Prostate gland (tissue), 2 donors: Measurements from ENCODE around the gene PFN1. TPM values are rescaled to one million over a fixed set of nuclear protein-coding genes. Genes with fewer than 3 reads are reported as not detected.

ENCODE experiments used
- DNase-seq: peaks from one replicate; pipeline ENCODE4 v3.0.0-alpha.2; 2019; ENCODE audit warnings: low spot score
- H3K27ac ChIP-seq, 2 donors: fragments of 200-600 bp; sonication (generic); 2 replicates each; pipeline ENCODE4 v1.5.1; 2017 to 2019
- H3K27me3 ChIP-seq: fragments of 200-600 bp; sonication (generic); replicated peaks from 2 replicates; pipeline ENCODE4 v1.5.1; 2019; ENCODE audit not compliant: insufficient read depth
- H3K36me3 ChIP-seq, 2 donors: fragments of 200-600 bp; sonication (generic); 1 replicate in 1 of 2; 2 replicates in 1 of 2; pipeline versions ENCODE4 v1.5.1 to v1.8.1; 2017 to 2019
- H3K4me1 ChIP-seq: fragments of 200-600 bp; sonication (generic); replicated peaks from 2 replicates; pipeline ENCODE4 v1.5.1; 2019
- H3K4me3 ChIP-seq, 2 donors: fragments of 200-600 bp; sonication (generic); 2 replicates each; pipeline ENCODE4 v1.5.1; 2017 to 2019
- H3K9me3 ChIP-seq: fragments of 200-600 bp; sonication (generic); 2 replicates; pipeline ENCODE4 v1.5.1; 2017
- CTCF ChIP-seq, 4 experiments: fragments of 200-600 bp in 2 of 4; fragments of 450-650 bp in 2 of 4; sonication (generic) in 2 of 4; IDR thresholded peaks; 1 replicate in 3 of 4; 2 replicates in 1 of 4; pipeline ENCODE4 v1.5.1; 2016 to 2019; ENCODE audit warnings: antibody characterized with exemption in 4 of 4, mild to moderate bottlenecking in 2 of 4, moderate library complexity in 2 of 4
- POLR2A ChIP-seq: fragments of 450-650 bp; IDR thresholded peaks from one replicate; pipeline ENCODE4 v1.6.1; 2016; ENCODE audit warnings: antibody characterized with exemption, mild to moderate bottlenecking
- POLR2AphosphoS5 ChIP-seq: sonication (generic); formaldehyde crosslinking; IDR thresholded peaks from one replicate; pipeline ENCODE4 v1.6.1; 2017; ENCODE audit warnings: antibody characterized with exemption
- WGBS: methylation state at CpG from one replicate; pipeline ENCODE4 v1.1.5; 2018; 5-methylcytosine and 5-hydroxymethylcytosine counted together
- intact Hi-C: fragments of 100-400 bp; cut with DNase I; formaldehyde crosslinking; loops from one replicate; pipeline ENCODE4 v1.14.2; 2022
- total RNA-seq, 2 donors: library from RNA; depleted of rRNA; stranded (reverse); fragments of >200 nt; gene quantifications; one replicate each; pipeline ENCODE4 v1.1.0, GENCODE V29; 2016

The PFN1 gene
- total RNA-seq, 2 donors from 2014 or later: 646 to 1,039 TPM

GRCh38 chr17:4974115-4974670 is 25.9 kb upstream of the PFN1 start:
- DNase-seq: no peak
- peaks cover 8 to 12% of the 10 kb centered on the region in 2 donors for H3K36me3 ChIP-seq
- peaks cover 1% of the 10 kb centered on the region for H3K4me1 ChIP-seq
- H3K4me3 ChIP-seq: no peak overlapping the region
- no peaks in the 10 kb centered on the region for H3K9me3 ChIP-seq
- no peak overlapping the region for H3K27ac ChIP-seq
- no peak for TF ChIP-seq CTCF (IDR thresholded peaks at IDR 0.05)
- TF ChIP-seq POLR2AphosphoS5: no peak
- TF ChIP-seq POLR2A: no peak
- H3K27me3 ChIP-seq: no peaks in the 10 kb centered on the region
- intact Hi-C loops: no loop called here
- WGBS: 80% methylated on average over 9 of the region's 9 CpGs

- DNase-seq: no peak
- Histone ChIP-seq H3K36me3 (peaks cover 8 to 12% of the 10 kb centered on the region in 2 donors), H3K27me3 (no peaks in the 10 kb centered on the region), H3K4me1 (peaks cover 8% of the 10 kb centered on the region), H3K9me3 (no peaks in the 10 kb centered on the region), H3K27ac (no peak overlapping the region), H3K4me3 (no peak overlapping the region)
- 92% methylated on average over 10 of the region's 10 CpGs for WGBS
- intact Hi-C loops: no loop called here
- TF ChIP-seq POLR2A (no peak), POLR2AphosphoS5 (no peak)
Measured at GRCh38 chr17:4973256-4974114, 25.2 kb upstream of the PFN1 start.

GRCh38 chr17:4972752-4973151 is 24.4 kb upstream of the PFN1 start:
- no peak for TF ChIP-seq POLR2A
- TF ChIP-seq POLR2AphosphoS5: no peak
- no peak for TF ChIP-seq CTCF (IDR thresholded peaks at IDR 0.05)
- Histone ChIP-seq H3K27me3 (no peaks in the 10 kb centered on the region), H3K4me3 (no peak overlapping the region), H3K4me1 (peaks cover 12% of the 10 kb centered on the region), H3K36me3 (peaks cover 8 to 12% of the 10 kb centered on the region in 2 donors), H3K27ac (no peak overlapping the region), H3K9me3 (no peaks in the 10 kb centered on the region)
- no peak for DNase-seq
- intact Hi-C loops: no loop called here
- 72% methylated on average over 12 of the region's 12 CpGs for WGBS

GRCh38 chr17:4972322-4972721 is 24.0 kb upstream of the PFN1 start:
- no peaks in the 10 kb centered on the region for H3K9me3 ChIP-seq
- H3K36me3 ChIP-seq: peaks cover 8% of the 10 kb centered on the region in 2 donors
- H3K4me3 ChIP-seq: no peak overlapping the region
- peaks cover 12% of the 10 kb centered on the region for H3K4me1 ChIP-seq
- WGBS: 91% methylated on average over 12 of the region's 12 CpGs
- DNase-seq: no peak
- no peaks in the 10 kb centered on the region for H3K27me3 ChIP-seq
- intact Hi-C loops: no loop called here
- TF ChIP-seq POLR2A (no peak), POLR2AphosphoS5 (no peak), CTCF (IDR thresholded peaks at IDR 0.05) (no peak)
- no peak overlapping the region for H3K27ac ChIP-seq

- WGBS: 93% methylated on average over 6 of the region's 6 CpGs
- intact Hi-C loops: no loop called here
- H3K36me3 ChIP-seq: peaks cover 4 to 8% of the 10 kb centered on the region in 2 donors
Measured at GRCh38 chr17:4971826-4972225, 23.5 kb upstream of the PFN1 start.

More at GRCh38 chr17:4971826-4972225, 23.5 kb upstream of the PFN1 start:
- Histone ChIP-seq H3K27ac (no peak overlapping the region), H3K27me3 (no peaks in the 10 kb centered on the region), H3K4me1 (peaks cover 12% of the 10 kb centered on the region), H3K4me3 (no peak overlapping the region), H3K9me3 (no peaks in the 10 kb centered on the region)
- TF ChIP-seq POLR2AphosphoS5: no peak
- TF ChIP-seq CTCF (IDR thresholded peaks at IDR 0.05): no peak
- no peak for TF ChIP-seq POLR2A
- DNase-seq: no peak
